OCI-LY7 (cell line): ENCODE data around the gene ZBTB1. TPM values are rescaled to one million over a fixed set of nuclear protein-coding genes. Genes with fewer than 3 reads are reported as not detected.
"Not testable (repeated sequence)": the region's sequence is repeated elsewhere in the genome, so short reads cannot be mapped to it uniquely, and the experiment has no call there.

Experiments used
- BruUV-seq: library from RNA; stranded (reverse); fragments of 400-500 nt; replicated peaks from 2 replicates; lab custom pipeline; 2021; lab: Mats Ljungman, UMichigan
- CTCF ChIA-PET: fragments of 300-600 bp; sonication (Branson Sonifier 250); formaldehyde crosslinking; loops from one replicate; lab custom pipeline; 2022; ENCODE audit warnings: antibody characterized with exemption; ENCODE audit not compliant: unreplicated experiment; lab: Charles Lee
- POLR2A ChIA-PET: fragments of 300-600 bp; sonication (Branson Sonifier 250); formaldehyde crosslinking; loops from one replicate; lab custom pipeline; 2022; ENCODE audit warnings: antibody characterized with exemption; lab: Charles Lee
- DNase-seq: peaks from one replicate; pipeline ENCODE4 v3.0.0-alpha.2; 2015; ENCODE audit warnings: low spot score
- H2AFZ ChIP-seq: fragments of 200-600 bp; sonication (generic), shearing (Covaris generic); 2 replicates; pipeline ENCODE4 v1.6.1; 2014; ENCODE audit warnings: mild to moderate bottlenecking, antibody characterized with exemption, low read length, moderate library complexity
- H3K27ac ChIP-seq: fragments of 200-600 bp; sonication (generic); 2 replicates; pipeline ENCODE4 v1.5.1; 2014; ENCODE audit warnings: mixed run types, low read depth, mild to moderate bottlenecking, moderate library complexity, low read length, inconsistent platforms; ENCODE audit not compliant: poor library complexity, severe bottlenecking
- H3K36me3 ChIP-seq: fragments of 200-600 bp; sonication (generic); 2 replicates; pipeline ENCODE4 v1.6.1; 2014; ENCODE audit warnings: mild to moderate bottlenecking, antibody characterized with exemption, low read length, moderate library complexity, mixed read lengths; ENCODE audit not compliant: insufficient read depth
- H3K4me1 ChIP-seq: fragments of 200-600 bp; sonication (generic); 2 replicates; pipeline ENCODE4 v1.5.1; 2014; ENCODE audit warnings: mild to moderate bottlenecking, low read length; ENCODE audit not compliant: insufficient read depth, poor library complexity, severe bottlenecking
- H3K4me2 ChIP-seq: fragments of 200-600 bp; sonication (generic); 2 replicates; pipeline ENCODE4 v1.6.1; 2014; ENCODE audit warnings: mild to moderate bottlenecking, low read length
- H3K4me3 ChIP-seq: fragments of 200-600 bp; sonication (generic); 2 replicates; pipeline ENCODE4 v1.5.1; 2014; ENCODE audit warnings: mild to moderate bottlenecking, low read depth, low read length; ENCODE audit not compliant: poor library complexity, severe bottlenecking
- H3K79me2 ChIP-seq: fragments of 200-600 bp; sonication (generic); 2 replicates; pipeline ENCODE4 v1.6.1; 2016; ENCODE audit warnings: low read depth, mild to moderate bottlenecking, low read length, moderate library complexity, mixed read lengths; ENCODE audit not compliant: insufficient read depth
- H3K9me2 ChIP-seq: fragments of 200-600 bp; sonication (generic); 2 replicates; pipeline ENCODE4 v1.6.1; 2016; ENCODE audit warnings: mild to moderate bottlenecking, low read length, mixed read lengths; ENCODE audit not compliant: insufficient read depth
- H3K9me3 ChIP-seq: fragments of 200-600 bp; sonication (generic); 2 replicates; pipeline ENCODE4 v1.6.1; 2014; ENCODE audit warnings: mild to moderate bottlenecking, mixed run types, low read length, mixed read lengths
- H4K20me1 ChIP-seq: fragments of 200-600 bp; sonication (generic); 2 replicates; pipeline ENCODE4 v1.6.1; 2014; ENCODE audit warnings: mild to moderate bottlenecking, antibody characterized with exemption, low read length, moderate library complexity, mixed read lengths; ENCODE audit not compliant: insufficient read depth
- EZH2phosphoT487 ChIP-seq: fragments of 200-600 bp; sonication (generic); IDR thresholded peaks from 2 replicates; pipeline ENCODE4 v1.6.1; 2018; ENCODE audit warnings: low read depth, borderline replicate concordance, mild to moderate bottlenecking, mixed run types, antibody characterized with exemption, low read length, moderate library complexity, mixed read lengths
- intact Hi-C: fragments of 100-400 bp; cut with micrococcal nuclease; formaldehyde crosslinking; loops from one replicate; pipeline ENCODE4 v1.10.0; 2022; ENCODE audit not compliant: unreplicated experiment
- total RNA-seq, 2 experiments: library from RNA; depleted of rRNA in 1 of 2; stranded (reverse); fragments of >200 nt in 1 of 2; shearing (Covaris generic) in 1 of 2; gene quantifications; 2 replicates each; pipeline ENCODE4 v1.2.3, GENCODE V29; 2014 to 2022
- TF ChIP-seq, protein P1 (sequence below): fragments of 200-600 bp; sonication (generic); conservative IDR thresholded peaks from 2 replicates; pipeline ENCODE4 v1.5.1; 2014; ENCODE audit warnings: mild to moderate bottlenecking, antibody characterized with exemption, low read length, moderate library complexity, mixed read lengths

Gene ZBTB1
- total RNA-seq, 2 experiments from 2014 or later, result 34.1 to 49.5 TPM

DNA sequence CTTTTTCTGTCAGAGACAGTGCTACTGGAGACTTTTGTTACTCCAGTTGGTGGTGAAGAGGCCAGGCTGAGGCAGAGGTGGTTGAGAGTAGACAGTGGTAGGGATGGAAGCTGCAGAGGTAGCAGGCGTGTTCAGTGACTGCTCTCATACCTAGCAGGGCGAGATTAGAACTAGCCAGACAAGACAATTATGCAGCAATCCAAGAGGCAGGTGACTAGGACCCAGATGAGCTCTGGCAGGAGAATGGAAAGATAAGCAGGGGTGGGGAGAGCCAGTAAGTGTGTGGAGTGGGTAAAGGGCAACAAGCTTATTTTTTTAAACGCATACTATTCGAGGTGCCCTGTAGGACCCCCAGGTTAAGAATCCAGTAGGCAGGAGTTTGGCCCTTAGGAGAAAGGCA lies 50.0 kb downstream of the ZBTB1 start:
- Histone ChIP-seq H4K20me1 (no peaks in the 10 kb centered on the region), H3K9me3 (no peaks in the 10 kb centered on the region), H3K27ac (no peak overlapping the region), H3K79me2 (no peaks in the 10 kb centered on the region), H3K4me2 (no peak overlapping the region), H3K4me1 (no peaks in the 10 kb centered on the region), H3K36me3 (no peaks in the 10 kb centered on the region), H2AFZ (no peak overlapping the region), H3K9me2 (no peaks in the 10 kb centered on the region), H3K4me3 (no peak overlapping the region)
- ChIA-PET CTCF (no interaction called here), POLR2A (interaction anchor here (0.7 kb wide), 1 partner anchor 414 kb away, joined by 6 read pairs; no protein-coding TSS in a partner anchor)
- no peak for DNase-seq
- no TSS peak for BruUV-seq
- TF ChIP-seq, protein P1, sequence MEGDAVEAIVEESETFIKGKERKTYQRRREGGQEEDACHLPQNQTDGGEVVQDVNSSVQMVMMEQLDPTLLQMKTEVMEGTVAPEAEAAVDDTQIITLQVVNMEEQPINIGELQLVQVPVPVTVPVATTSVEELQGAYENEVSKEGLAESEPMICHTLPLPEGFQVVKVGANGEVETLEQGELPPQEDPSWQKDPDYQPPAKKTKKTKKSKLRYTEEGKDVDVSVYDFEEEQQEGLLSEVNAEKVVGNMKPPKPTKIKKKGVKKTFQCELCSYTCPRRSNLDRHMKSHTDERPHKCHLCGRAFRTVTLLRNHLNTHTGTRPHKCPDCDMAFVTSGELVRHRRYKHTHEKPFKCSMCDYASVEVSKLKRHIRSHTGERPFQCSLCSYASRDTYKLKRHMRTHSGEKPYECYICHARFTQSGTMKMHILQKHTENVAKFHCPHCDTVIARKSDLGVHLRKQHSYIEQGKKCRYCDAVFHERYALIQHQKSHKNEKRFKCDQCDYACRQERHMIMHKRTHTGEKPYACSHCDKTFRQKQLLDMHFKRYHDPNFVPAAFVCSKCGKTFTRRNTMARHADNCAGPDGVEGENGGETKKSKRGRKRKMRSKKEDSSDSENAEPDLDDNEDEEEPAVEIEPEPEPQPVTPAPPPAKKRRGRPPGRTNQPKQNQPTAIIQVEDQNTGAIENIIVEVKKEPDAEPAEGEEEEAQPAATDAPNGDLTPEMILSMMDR, result no peak
- TF ChIP-seq EZH2phosphoT487, result no peak
- intact Hi-C loops, result no loop called here

DNA sequence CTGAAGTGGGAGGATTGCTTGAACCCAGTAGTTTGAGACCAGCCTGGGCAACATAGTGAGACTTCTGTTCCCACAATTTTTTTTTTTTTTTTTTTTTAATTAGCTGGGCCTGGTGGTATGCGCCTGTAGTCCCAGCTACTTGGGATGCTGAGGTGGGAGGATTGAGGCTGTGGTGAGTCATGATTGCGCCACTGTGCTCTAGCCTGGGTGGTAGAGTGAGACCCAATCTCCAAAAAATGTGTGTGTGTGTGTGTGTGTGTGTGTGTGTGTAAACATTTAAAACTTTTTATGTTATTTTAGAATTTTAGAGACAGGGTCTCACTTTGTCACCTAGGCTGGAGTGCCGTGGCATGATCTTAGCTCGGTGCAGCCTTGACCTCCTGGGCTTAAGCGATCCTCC lies 52.0 kb downstream of the ZBTB1 start:
- TF ChIP-seq EZH2phosphoT487, result no peak
- TF ChIP-seq, protein P1, result no peak
- no peaks in the 10 kb centered on the region for H3K9me3 ChIP-seq
- no peak overlapping the region for H3K27ac ChIP-seq
- no peak overlapping the region for H3K4me3 ChIP-seq
- DNase-seq, result no peak
- no TSS peak for BruUV-seq
- H4K20me1 ChIP-seq, result no peaks in the 10 kb centered on the region
- POLR2A ChIA-PET, result interaction anchor here (0.6 kb wide), 1 partner anchor 94 kb away, joined by 4 read pairs; no protein-coding TSS in a partner anchor
- no peaks in the 10 kb centered on the region for H3K9me2 ChIP-seq
- no peak overlapping the region for H3K4me2 ChIP-seq
- no peaks in the 10 kb centered on the region for H3K36me3 ChIP-seq
- no peaks in the 10 kb centered on the region for H3K79me2 ChIP-seq
- CTCF ChIA-PET, result interaction anchor here (0.6 kb wide), 2 partner anchors 24 to 130 kb away, joined by 4 to 8 read pairs; no protein-coding TSS in a partner anchor
- no peaks in the 10 kb centered on the region for H3K4me1 ChIP-seq
- intact Hi-C loops, result no loop called here
- H2AFZ ChIP-seq, result no peak overlapping the region

DNA sequence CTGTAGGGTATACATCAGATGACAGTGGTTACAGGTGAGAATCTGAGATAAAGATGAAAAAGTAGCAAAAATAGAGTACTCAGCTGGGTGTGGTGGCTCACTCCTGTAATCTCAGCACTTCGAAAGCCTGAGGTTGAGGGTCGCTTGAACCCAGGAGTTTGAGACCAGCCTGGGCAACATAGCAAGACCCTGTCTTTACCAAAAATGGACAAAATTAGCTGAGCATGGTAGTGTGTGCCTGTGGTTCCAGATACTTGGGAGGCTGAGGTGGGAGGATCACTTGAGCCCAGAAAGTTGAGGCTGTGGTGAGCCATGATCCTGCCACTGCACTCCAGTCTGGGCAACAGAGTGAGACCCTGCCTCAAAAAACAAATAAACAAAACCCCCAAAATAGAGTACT lies 53.6 kb downstream of the ZBTB1 start:
- H4K20me1 ChIP-seq, H2AFZ ChIP-seq, BruUV-seq, H3K4me3 ChIP-seq, POLR2A ChIA-PET, H3K4me2 ChIP-seq, H3K9me2 ChIP-seq, H3K27ac ChIP-seq, DNase-seq, intact Hi-C loops, CTCF ChIA-PET, H3K79me2 ChIP-seq, H3K4me1 ChIP-seq, H3K9me3 ChIP-seq, H3K36me3 ChIP-seq: not testable (repeated sequence)
